GM19023 (cell line): ENCODE results near the gene CEACAM20.
"Not testable (repeated sequence)": the region's sequence is repeated elsewhere in the genome, so short reads cannot be mapped to it uniquely, and the experiment has no call there.

ENCODE experiments used
- ATAC-seq: cut with Tn5 transposase; IDR thresholded peaks from one replicate; pipeline ENCODE4 v1.9.1; 2021; ENCODE audit warnings: mild to moderate bottlenecking, moderate library complexity; ENCODE audit not compliant: unreplicated experiment

The CEACAM20 gene

DNA sequence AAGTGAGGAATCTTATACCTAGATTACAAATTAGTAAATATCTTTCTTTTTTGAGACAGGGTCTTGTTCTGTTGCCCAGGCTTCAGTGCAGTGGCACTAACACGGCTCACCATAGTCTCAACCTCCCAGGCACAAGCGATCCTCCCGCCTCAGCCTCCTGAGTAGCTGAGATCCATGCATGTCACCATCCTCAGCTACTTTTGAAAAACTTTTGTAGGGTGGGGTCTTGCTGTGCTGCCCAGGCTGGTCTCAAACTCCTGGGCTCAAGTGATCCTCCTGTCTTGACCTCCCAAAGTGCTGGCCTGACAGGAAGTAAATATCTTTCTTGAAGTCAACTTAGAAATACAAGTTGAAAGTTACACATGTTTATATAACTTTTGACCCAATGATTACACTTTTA is 20.0 kb upstream of the CEACAM20 start:
- ATAC-seq: no peak

- no peak for ATAC-seq
Measured at GRCh38 chr19:44548736-44549135, 19.3 kb upstream of the CEACAM20 start.

DNA sequence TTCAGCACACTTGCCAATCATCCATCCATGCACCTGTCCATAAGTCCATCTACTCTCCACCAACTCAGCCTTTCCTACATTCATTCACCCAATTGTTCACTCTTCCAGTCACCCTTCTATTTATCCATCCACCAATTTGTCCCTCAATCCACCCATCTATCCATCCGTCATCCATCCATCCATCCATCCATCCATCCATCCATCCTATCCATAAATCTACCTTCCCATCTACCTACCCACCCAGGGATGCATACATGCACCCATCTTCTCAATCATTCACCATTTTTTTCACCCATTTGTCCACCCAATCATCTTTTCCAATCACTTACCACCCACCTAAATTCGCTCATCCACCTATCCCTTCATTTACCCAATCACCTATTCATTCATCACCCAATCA is 14.6 kb upstream of the CEACAM20 start:
- ATAC-seq: no peak

DNA sequence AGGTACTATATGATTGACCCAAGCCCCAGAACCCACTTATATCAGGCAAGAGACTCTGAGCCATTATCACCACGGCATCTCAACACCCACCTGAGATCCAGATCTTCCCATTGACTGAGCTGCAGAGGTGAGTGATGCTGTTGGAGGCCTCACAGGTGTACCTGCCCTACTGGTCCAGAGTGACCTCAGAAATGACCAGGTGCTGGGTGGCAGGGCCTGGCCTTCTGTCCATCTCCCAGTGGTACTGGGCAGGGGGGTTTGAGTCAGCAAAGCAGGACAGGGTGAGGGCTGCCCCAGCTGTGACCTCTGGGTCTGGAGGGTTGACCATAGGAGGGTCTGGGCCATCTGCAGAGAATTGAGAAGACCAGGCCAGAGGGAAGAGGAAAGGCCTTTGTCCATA is 13.2 kb upstream of the CEACAM20 start:
- ATAC-seq: no peak

GRCh38 chr19:44540736-44541135 is 11.3 kb upstream of the CEACAM20 start:
- no peak for ATAC-seq

- no peak for ATAC-seq
Measured at GRCh38 chr19:44539991-44540390, 10.5 kb upstream of the CEACAM20 start.

- no peak for ATAC-seq
Measured at GRCh38 chr19:44539236-44539826, 9.9 kb upstream of the CEACAM20 start.

GRCh38 chr19:44535361-44535760 is 5.9 kb upstream of the CEACAM20 start:
- ATAC-seq: not testable (repeated sequence)

GRCh38 chr19:44532819-44533218 is 3.3 kb upstream of the CEACAM20 start:
- ATAC-seq: no peak

DNA sequence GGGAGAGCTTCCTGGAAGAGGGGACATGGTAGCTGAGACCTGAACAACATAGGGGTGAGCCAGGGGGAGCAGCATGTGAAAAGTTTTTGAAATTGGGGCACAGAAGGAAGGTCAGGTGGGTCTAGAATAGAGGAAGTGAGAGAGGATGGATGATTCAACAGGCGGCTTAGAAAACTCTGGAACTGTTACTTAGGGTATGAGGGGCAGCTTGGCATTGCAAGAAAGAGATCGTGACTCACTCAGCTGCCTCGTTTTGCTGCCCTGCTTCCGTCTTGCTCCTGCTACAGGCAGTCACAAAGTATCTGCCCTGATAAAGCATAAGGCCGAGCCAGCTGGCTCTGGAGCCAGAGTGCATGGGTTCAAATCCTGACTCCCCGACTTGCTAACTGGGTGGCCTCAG is 1.3 kb upstream of the CEACAM20 start:
- ATAC-seq: no peak

- ATAC-seq: no peak
Measured at GRCh38 chr19:44527554-44527953, 1.9 kb downstream of the CEACAM20 start.

GRCh38 chr19:44525721-44526430 is 3.6 kb downstream of the CEACAM20 start:
- no peak for ATAC-seq

DNA sequence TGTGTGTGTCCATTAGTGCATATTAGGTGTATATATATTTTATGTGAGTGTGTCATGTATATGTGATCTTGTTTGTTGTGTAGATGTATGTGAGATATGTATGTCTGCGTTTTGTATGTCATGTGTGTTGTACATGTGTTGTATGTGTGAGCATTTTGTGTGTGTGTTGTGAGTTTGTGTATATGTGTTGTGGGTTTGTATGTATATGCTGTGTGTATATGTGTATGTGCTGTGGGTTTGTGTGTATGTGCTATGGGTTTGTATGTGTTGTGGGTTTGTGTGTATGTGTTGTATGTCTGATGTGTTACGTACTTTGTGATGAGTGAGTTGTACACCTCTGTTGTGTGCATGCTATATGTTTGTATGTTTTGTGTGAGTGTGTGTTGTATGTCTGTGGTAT is 8.1 kb downstream of the CEACAM20 start:
- ATAC-seq: no peak

- ATAC-seq: no peak
Measured at GRCh38 chr19:44517146-44517545, 12.3 kb downstream of the CEACAM20 start.

GRCh38 chr19:44515907-44516306 is 13.6 kb downstream of the CEACAM20 start:
- ATAC-seq: no peak

GRCh38 chr19:44515031-44515430 is 14.4 kb downstream of the CEACAM20 start:
- ATAC-seq: no peak

GRCh38 chr19:44512326-44513298 is 16.9 kb downstream of the CEACAM20 start:
- ATAC-seq: no peak

DNA sequence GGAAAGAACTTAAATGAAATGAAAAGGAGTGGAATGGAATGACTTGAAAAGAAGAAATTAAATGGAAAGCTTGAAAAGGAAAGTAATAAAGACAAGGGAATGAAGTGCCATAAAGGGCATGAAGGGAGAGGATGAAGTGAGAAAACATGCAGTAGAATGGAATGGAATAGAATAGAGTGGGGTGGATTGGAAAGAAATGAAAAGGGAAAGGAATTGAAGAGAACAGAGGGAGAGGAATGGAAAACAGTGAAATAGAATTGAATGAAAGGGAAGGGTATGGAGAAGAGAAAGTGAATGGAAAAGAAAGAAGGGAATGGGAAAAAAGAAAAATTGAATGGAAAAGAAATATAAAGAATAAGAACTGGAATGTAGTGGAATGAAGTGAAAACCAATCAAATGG is 20.0 kb downstream of the CEACAM20 start:
- ATAC-seq: no peak

DNA sequence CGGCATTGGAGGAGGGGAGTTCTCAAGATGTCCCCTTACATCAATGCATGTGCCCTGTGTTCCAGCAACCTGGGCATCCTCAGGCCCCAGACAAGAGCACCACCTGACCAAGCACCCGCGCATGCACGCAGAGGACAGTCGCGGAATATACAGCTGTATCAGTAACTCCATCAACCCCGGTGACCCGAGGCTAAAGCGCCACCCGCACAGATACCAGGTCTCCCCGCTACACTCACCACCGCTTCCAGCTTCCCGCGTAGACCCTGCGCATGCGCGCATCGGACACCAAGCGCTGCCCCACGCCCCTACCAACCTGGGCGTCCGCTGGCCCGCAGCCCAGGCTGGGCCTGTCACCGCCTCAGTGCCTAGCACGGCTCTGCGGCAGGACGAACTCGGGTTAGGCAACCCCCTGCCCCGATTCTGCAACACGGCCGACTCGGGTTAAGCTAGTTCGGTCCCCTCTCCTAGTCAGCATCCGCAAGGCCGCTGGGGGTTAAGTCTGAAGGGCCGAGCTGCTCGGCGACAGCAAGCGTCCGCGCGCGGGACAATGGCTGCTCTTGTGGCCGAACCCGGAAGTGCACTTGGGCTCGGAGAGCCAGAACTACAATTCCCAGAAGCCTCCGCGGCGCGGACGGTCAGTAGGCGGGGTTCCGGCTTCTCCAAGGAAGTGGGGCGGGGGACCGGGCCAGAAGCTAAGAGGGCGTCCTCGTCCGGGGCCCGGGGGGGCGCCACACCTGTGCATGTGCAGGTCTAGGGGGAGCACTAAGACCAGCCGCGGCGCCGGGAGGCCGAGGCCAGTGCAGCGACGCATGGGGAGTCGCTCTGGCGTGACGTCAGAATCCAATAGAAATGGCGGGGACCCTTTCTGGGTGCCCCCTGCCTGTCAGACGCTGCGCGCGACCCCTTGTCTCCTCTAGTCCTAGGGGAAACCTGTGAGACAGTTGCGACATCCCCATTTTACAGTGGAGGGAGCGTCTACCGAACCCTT is 29.2 kb downstream of the CEACAM20 start, which contains the start of gene ZNF180:
Gene ZNF180, minus strand, starts transcription at position 561 of the 988 bp plus-strand sequence. CDS start 3,188 bp downstream, outside the sequence.
- peak; percentile 84 for ATAC-seq

DNA sequence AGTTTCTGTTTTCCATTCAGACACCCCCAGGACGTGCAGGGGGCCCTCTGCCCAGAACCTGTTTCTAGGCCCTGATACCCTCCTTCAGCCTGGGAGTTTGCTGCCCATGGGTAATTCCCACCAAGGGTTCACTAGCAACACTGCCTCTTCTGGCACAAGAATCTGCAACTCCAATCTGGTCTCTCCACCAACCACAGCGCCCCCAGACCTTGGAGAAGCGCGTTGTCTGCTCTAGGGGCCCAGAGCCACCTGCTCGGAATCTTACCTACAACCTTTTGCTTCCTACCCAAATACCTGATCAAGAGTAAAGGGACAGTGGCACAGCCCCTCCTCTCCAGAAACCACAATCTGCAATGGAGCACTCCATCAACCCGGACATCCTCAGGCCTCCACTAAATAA is 29.9 kb downstream of the CEACAM20 start:
- ATAC-seq: no peak
